Measurements from ENCODE around the gene CDC42BPB.

CDC42BPB gene

GRCh38 chr14:103093856-103094405, 36.6 kb upstream of the CDC42BPB start:
- no peak for DNase-seq

- DNase-seq, result no peak
Measured at GRCh38 chr14:103091883-103092222, 34.5 kb upstream of the CDC42BPB start.

- peak; percentile 90 for DNase-seq
Measured at GRCh38 chr14:103091041-103091882, 33.9 kb upstream of the CDC42BPB start.

GRCh38 chr14:103090481-103091020, 33.2 kb upstream of the CDC42BPB start:
- no peak for DNase-seq

GRCh38 chr14:103089386-103090335, 32.3 kb upstream of the CDC42BPB start:
- no peak for DNase-seq

DNA sequence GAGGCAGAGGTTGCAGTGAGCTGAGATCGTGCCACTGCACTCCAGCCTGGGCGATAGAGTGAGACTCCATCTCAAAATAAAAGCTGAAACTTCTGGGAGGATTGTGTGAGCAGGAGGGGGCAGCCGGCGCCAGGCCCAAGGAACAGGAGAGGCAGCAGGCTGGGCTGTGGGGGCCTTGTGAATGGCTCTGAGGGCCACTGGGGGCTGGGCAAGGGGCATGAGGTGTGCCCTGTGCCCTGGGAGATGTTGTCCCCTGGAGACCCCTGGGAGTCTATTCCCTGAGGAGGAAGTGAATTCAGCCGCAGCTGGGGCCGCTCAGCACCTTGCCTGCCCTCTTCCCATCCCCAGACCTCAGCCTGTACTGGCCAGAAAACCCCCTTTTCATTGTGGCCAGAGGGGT, 31.6 kb upstream of the CDC42BPB start:
- no peak for DNase-seq

DNA sequence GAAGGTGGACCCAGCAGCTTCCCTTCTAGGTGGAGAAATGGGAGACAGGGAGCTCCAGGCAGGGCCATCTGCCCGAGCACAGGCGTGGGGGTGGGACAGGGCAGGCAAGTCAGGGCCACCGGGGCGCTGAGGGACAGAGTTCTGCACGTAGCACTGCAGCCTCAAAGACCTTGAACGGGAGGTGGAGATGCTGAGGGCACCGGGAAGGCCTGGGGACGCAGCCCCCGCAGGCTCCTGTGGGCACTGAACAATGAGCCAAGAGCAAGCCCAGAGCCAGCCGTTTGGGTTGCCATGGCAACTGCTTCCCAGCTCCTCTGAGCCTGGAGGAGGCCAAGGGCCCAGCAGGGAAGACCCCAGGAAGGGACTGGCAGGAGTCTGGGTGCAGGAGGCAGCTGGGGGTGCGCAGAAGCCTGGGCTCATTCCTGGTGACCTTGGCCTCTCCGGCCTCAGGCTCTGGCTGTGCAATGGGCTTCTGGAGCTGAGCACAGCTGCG, 30.0 kb upstream of the CDC42BPB start:
- no peak for DNase-seq

DNA sequence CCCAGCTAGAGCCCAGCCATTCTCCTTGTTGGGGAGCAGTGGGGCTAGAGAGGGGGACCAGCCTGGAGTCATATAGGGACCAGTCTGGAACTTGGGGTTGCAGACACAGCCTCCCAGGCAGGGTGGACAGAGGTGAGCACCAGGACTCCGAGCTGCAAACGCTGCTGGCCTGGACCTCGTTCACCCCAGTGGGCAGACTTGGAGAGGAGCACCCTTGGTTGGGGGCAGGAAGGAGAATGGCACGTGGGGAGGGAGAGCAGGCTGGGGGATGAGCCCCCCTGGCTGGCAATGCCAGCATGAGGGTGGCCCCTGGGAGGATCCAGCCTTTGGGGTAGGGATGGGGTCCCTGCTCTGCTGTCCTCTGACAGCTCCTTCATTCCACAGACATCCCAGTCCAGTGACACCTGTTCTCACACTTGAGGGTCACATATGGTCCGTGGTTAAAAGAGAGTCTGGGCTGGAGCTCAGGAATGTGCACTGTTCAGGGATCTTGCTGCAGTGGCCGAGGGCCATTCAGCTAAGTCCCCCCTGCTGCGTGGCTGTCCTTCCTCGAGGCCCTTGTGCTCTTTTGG, 29.5 kb upstream of the CDC42BPB start:
- DNase-seq, result no peak

DNA sequence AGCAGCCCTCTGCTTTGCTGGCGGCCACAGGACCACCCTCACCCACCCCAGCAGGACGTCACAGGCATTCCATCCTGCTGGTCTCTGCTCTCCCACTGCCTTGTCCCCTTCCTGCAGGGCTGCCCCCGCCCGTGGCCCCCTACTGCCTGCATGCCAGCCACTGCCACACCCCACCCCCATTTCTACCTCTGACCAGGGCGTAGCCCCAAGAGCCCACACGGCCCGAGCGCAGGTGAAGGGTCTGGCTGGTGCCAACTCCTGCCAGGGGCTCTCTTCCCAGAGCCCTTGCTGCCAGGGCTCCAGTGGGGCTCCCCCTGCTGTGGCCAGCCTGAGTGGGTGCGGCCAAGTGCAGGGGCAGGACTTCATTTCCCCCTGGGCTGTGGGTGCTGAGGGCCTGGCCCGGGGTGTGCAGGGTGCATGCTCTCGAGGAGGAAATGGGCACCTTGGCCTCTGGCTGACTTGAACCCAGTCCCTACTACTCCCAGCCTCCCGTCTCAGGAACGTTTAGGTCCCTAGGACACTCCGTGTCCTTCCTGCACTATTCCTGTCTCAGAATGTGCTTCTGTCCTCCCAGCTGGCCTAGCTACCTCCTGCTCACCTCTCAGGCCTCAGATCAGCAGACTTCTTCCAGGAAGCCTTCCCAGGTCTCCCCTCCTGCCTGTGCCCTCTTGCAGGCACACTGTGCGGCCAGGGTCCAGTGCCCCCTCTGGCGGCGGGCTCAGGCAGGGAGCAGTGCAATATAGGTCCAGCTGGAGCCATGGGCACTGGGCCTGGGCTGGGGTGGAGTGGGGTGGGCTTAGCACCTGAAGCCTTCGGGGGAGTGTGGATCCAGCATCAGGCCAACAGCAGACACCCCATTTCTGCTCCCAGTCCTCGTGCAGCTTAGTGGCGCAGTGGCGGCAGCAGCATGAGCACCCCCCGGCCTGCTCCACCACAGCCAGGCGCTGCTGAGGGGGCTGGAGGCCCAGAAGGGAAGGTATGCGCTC, 28.1 kb upstream of the CDC42BPB start:
- no peak for DNase-seq

DNA sequence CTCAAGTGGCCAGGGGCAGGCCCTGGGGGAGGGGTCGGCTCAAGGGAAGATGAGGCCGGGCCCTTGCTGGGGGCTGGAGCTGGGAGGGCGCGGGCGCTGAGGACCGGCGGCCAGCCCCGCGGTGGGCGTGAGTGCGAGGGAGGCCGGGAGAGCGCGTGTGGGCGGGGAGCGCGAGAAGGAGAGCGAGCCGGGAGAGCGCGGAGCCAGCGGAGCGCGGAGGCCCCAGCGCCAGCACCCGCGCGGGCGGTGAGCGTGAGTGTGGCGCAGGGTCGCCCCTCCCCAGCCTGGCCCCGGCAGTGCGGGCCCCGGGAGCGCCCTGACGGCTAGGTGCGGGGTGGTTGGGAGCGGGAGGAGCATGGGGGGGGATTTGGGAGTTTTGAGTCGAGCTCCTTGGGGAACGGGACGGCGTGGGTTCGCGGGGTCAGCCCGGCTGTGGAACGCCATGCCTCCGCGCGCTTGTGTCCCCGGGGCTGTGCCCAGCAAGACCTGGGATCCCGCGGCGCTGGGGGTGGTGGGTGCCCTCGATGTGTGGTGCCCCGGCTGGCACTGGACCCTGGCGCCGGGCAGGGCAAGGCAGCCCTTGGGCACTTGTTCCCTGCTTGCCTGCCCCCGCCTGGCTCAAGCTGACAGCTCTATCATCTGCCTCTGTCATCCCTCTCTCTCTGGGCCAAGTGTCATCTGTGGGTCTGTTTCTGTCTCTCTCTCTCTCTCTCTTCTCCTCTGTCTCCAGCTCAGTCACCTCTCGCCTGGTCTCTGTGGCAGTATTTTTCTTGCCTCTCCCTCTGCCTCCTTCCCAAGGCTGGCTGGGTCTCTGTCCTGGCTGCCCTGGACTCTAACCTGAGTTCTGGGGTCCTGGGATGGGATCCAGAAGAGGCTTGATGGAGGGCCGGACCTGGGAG, 26.9 kb upstream of the CDC42BPB start, which contains the start of gene LBHD2:
TSS of gene LBHD2 (plus strand) at position 190 of the 899 bp plus-strand sequence. CDS start 1,803 bp downstream, outside the sequence.
- DNase-seq, result no peak

- DNase-seq, result no peak
Measured at GRCh38 chr14:103081951-103082350, 24.6 kb upstream of the CDC42BPB start.

GRCh38 chr14:103078860-103079587, 21.7 kb upstream of the CDC42BPB start:
- no peak for DNase-seq

DNA sequence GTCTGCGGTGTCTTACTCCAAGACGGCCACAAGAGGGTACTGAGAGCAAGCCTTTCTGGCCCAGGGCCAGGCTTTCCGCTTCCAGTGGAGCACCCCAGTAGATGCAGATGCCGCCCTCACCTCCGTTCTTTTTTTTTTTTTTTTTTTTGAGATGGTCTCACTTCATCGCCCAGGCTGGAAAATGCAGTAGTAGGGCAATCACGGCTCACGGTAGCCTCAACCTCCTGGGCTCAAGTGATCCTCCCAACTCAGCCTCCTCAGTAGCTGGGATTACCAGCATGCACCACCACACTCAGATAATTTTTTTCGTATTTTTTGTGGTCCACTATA, 21.0 kb upstream of the CDC42BPB start:
- peak; percentile 80 for DNase-seq

DNA sequence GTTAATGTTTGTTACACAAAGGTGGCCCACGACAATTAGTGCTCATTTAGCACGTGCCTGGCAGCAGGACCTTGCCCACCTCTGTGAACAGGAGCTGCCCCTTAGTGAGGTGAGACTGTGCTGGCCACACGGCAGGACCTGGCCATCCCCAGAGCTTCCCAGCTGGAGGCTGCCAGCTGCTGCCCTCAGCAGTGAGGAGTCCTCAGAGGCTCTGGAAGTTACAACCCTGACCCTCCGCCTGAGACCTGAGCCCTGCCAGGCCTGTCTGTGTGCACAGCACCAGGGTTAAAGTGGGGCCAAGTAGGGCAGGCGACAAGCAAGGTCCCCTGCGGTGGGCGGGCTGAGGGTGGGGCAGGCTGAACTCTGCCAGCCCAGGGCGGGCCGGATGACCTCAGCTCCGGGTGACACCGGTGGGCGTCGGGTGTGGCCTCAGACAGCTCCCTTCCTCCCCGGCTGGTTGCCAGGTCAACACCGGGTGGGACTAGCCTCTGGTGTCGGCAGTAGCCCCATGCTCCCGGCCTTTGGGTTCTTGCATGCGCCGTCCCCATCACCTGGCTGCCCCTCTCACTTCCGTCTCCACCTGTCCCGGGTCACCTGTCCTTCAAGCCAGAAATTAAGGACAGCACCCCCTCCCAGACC, 17.5 kb upstream of the CDC42BPB start:
- peak; percentile 71 for DNase-seq

GRCh38 chr14:103073876-103074728, 16.8 kb upstream of the CDC42BPB start:
- no peak for DNase-seq

DNA sequence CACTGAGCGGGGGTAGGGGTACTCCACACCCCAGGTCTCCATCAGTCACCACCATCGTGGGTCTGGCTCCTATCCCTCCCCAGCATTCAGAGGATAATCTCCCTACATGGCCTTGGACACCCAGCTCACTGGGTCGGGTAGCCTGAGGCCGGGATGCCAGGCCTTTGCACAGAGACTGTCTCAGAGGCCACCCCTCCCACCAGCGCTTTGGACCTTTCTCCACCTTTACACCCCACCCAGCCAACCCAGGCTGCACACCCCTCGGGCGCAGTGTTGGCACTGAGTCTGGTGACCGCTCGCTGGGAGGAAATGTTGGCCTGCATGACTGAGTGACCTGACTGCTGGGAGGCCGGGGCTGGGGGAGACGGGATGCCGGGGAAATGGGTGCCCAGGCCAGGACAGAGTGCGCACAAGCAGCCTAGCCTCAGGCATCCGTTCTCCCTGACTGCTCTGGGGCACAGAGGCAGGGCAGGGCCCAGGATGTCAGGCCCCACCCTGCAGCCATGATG, 16.1 kb upstream of the CDC42BPB start:
- no peak for DNase-seq

GRCh38 chr14:103072595-103073366, 15.4 kb upstream of the CDC42BPB start:
- DNase-seq, result no peak
